Panc1 (cell line): ENCODE results near the gene IKZF4. TPM values are rescaled to one million over a fixed set of nuclear protein-coding genes. Genes with fewer than 3 reads are reported as not detected.

Experiments used
- ATAC-seq: fragments of 200-7000 bp; cut with Tn5 transposase; 2 replicates; pipeline ENCODE4 v1.9.1; 2020; ENCODE audit warnings: mild to moderate bottlenecking, moderate library complexity
- BruUV-seq: library from RNA; stranded (reverse); fragments of 400-500 nt; replicated peaks from 2 replicates; lab custom pipeline; 2021; lab: Mats Ljungman, UMichigan
- CTCF ChIA-PET: fragments of 300-600 bp; sonication (Branson Sonifier 250); formaldehyde crosslinking; loops from one replicate; lab custom pipeline; 2022; ENCODE audit warnings: antibody characterized with exemption; lab: Charles Lee
- POLR2A ChIA-PET: fragments of 300-600 bp; sonication (Branson Sonifier 250); formaldehyde crosslinking; loops from one replicate; lab custom pipeline; 2022; ENCODE audit warnings: antibody characterized with exemption; lab: Charles Lee
- DNase-seq: peaks from one replicate; pipeline ENCODE4 v3.0.0-alpha.2; 2010; ENCODE audit warnings: low read depth, low spot score
- H3K27ac ChIP-seq: 2 replicates; pipeline ENCODE4 v1.5.1; 2011; ENCODE audit warnings: mild to moderate bottlenecking, low read length, inconsistent platforms
- H3K27me3 ChIP-seq: fragments of 200-500 bp; sonication (Bioruptor generic); 2 replicates; pipeline ENCODE4 v1.6.0; 2014; ENCODE audit warnings: low read length, inconsistent platforms; ENCODE audit not compliant: control insufficient read depth, insufficient read depth
- H3K36me3 ChIP-seq: fragments of 200-500 bp; sonication (Bioruptor generic); 2 replicates; pipeline ENCODE4 v1.5.1; 2014; ENCODE audit warnings: inconsistent platforms, mild to moderate bottlenecking, low read length, moderate library complexity; ENCODE audit not compliant: control insufficient read depth, insufficient read depth
- H3K4me1 ChIP-seq: 2 replicates; pipeline ENCODE4 v1.5.1; 2011; ENCODE audit warnings: inconsistent platforms, mild to moderate bottlenecking, low read length, moderate library complexity; ENCODE audit not compliant: control insufficient read depth, insufficient read depth
- H3K4me3 ChIP-seq, 2 experiments: 2 replicates each; pipeline ENCODE4 v1.5.1; 2011 to 2012; ENCODE audit warnings: low read depth in 2 of 2, low read length in 2 of 2, mild to moderate bottlenecking in 2 of 2, inconsistent platforms in 1 of 2, moderate library complexity in 1 of 2
- H3K9me3 ChIP-seq: fragments of 200-500 bp; sonication (Bioruptor generic); 2 replicates; pipeline ENCODE4 v1.5.1; 2014; ENCODE audit warnings: low read depth, mild to moderate bottlenecking, inconsistent platforms, low read length, moderate library complexity; ENCODE audit not compliant: control insufficient read depth, insufficient read depth
- CTCF ChIP-seq: fragments of 450-650 bp; IDR thresholded peaks from 2 replicates; pipeline ENCODE4 v1.5.1; 2017; ENCODE audit warnings: mild to moderate bottlenecking
- POLR2AphosphoS5 ChIP-seq: IDR thresholded peaks from 2 replicates; pipeline ENCODE4 v1.6.1; 2012; ENCODE audit warnings: mild to moderate bottlenecking, low read depth, low read length, moderate library complexity
- REST ChIP-seq, 2 experiments: IDR thresholded peaks; 2 replicates each; pipeline ENCODE4 v1.6.1; 2011 to 2012; ENCODE audit warnings: low read depth in 2 of 2, control low read depth in 1 of 2, low read length in 1 of 2, mild to moderate bottlenecking in 1 of 2, moderate library complexity in 1 of 2; ENCODE audit not compliant: insufficient read depth in 1 of 2
- SIN3A ChIP-seq: IDR thresholded peaks from 2 replicates; pipeline ENCODE4 v1.6.1; 2012; ENCODE audit warnings: low read depth, mild to moderate bottlenecking, low read length, moderate library complexity, borderline replicate concordance; ENCODE audit not compliant: insufficient read depth
- TCF7L2 ChIP-seq: IDR thresholded peaks from 2 replicates; pipeline ENCODE4 v1.6.1; 2011; ENCODE audit warnings: mild to moderate bottlenecking, low read depth, low read length, inconsistent platforms
- in situ Hi-C: cut with HindIII; loops from 2 replicates; pipeline ENCODE4 v1.10.0; 2016; ENCODE audit warnings: low sequenced_read_pairs, low pct_unique_long_range_greater_than_20kb
- intact Hi-C: fragments of 100-400 bp; cut with micrococcal nuclease; formaldehyde crosslinking; loops from one replicate; pipeline ENCODE4 v1.10.0; 2022; ENCODE audit not compliant: unreplicated experiment
- total RNA-seq: library from RNA; stranded (reverse); gene quantifications from one replicate; pipeline ENCODE4 v1.2.1, GENCODE V29; 2021; ENCODE audit not compliant: unreplicated experiment

The IKZF4 gene
- total RNA-seq, 1 experiment from 2014 or later = 6.9 TPM

GRCh38 chr12:55972042-55972441, 48.8 kb upstream of the IKZF4 start:
- no TSS peak for BruUV-seq
- CTCF ChIA-PET = no interaction called here
- no peak overlapping the region; the same call in 1 of the 2 replicates for H3K27ac ChIP-seq

GRCh38 chr12:55972456-55972855, 48.4 kb upstream of the IKZF4 start:
- H3K4me1 ChIP-seq = peaks cover 24% of the 10 kb centered on the region
- H3K36me3 ChIP-seq = peaks cover 5% of the 10 kb centered on the region; the same call in 1 of the 2 replicates
- DNase-seq (no peak), ATAC-seq (no peak)
- no peaks in the 10 kb centered on the region for H3K9me3 ChIP-seq
- H3K4me3 ChIP-seq = peak overlapping the region; percentile 70 to 80
- in situ Hi-C loops = no loop called here
- H3K27ac ChIP-seq = peak overlapping the region; percentile 95
- CTCF ChIA-PET = no interaction called here
- TF ChIP-seq REST (IDR thresholded peaks at IDR 0.05; ENCODE audit: insufficient read depth in 1 of 2, low read depth in 2 of 2, low read length in 1 of 2) (no peak), POLR2AphosphoS5 (no peak), SIN3A (no peak), CTCF (no peak), TCF7L2 (no peak)
- POLR2A ChIA-PET = no interaction called here
- no peaks in the 10 kb centered on the region for H3K27me3 ChIP-seq
- no TSS peak for BruUV-seq
- intact Hi-C loops = no loop called here

More at GRCh38 chr12:55972042-55972441, 48.8 kb upstream of the IKZF4 start:
- no peak for TF ChIP-seq SIN3A
- TF ChIP-seq TCF7L2 = no peak
- no peak for TF ChIP-seq POLR2AphosphoS5
- no peak for TF ChIP-seq CTCF
- no peak for TF ChIP-seq REST (IDR thresholded peaks at IDR 0.05; ENCODE audit: insufficient read depth in 1 of 2, low read depth in 2 of 2, low read length in 1 of 2)
- no peaks in the 10 kb centered on the region for H3K27me3 ChIP-seq
- H3K4me1 ChIP-seq = peaks cover 25% of the 10 kb centered on the region
- intact Hi-C loops (no loop called here), in situ Hi-C loops (no loop called here)
- H3K9me3 ChIP-seq = no peaks in the 10 kb centered on the region
- H3K36me3 ChIP-seq = peaks cover 8% of the 10 kb centered on the region
- DNase-seq (no peak), ATAC-seq (no peak)
- H3K4me3 ChIP-seq = no peak overlapping the region
- POLR2A ChIA-PET = no interaction called here
